Measurements from ENCODE around the gene RNF227.

- TF ChIP-seq POLR2A (IDR thresholded peaks at IDR 0.05; ENCODE audit: low read depth, low read length) (no peak), POLR2AphosphoS5 (IDR thresholded peaks at IDR 0.05; ENCODE audit: low read depth, low read length) (no peak)
Observed at GRCh38 chr17:7932949-7933348, 16.9 kb upstream of the RNF227 start.

Measured in GM12891 (cell line).